Measurements from ENCODE around the gene PTPRU. TPM values are rescaled to one million over a fixed set of nuclear protein-coding genes. Genes with fewer than 3 reads are reported as not detected.
"Not testable (repeated sequence)": the region's sequence is repeated elsewhere in the genome, so short reads cannot be mapped to it uniquely, and the experiment has no call there.

PTPRU gene
- total RNA-seq, 2 experiments from 2014 or later, result 0.56 to 0.74 TPM

- no peak overlapping the region for H3K27ac Mint-ChIP-seq
- CTCF ChIA-PET, result no interaction called here
Measured at GRCh38 chr1:29299446-29299845, 63.1 kb downstream of the PTPRU start.

DNA sequence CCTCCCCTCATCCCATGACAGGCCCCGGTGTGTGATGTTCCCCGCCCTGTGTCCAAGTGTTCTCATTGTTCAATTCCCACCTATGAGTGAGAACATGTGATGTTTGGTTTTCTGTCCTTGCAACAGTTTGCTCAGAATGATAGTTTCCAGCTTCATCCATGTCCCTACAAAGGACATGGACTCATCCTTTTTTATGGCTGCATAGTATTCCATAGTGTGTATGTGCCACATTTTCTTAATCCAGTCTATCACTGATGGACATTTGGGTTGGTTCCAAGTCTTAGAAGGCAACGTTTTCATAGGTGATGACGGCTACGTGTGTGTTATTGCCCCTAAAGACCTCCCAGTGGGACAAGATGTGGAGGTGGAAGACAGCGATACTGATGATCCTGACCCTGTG, 65.4 kb downstream of the PTPRU start:
- H3K4me1 Mint-ChIP-seq (ENCODE audit: low read depth); ATAC-seq; H3K27me3 Mint-ChIP-seq; H3K4me3 Mint-ChIP-seq; intact Hi-C loops (cut with micrococcal nuclease); CTCF ChIA-PET; DNase-seq; H3K36me3 Mint-ChIP-seq (ENCODE audit: low read depth); H3K27ac Mint-ChIP-seq; POLR2A ChIA-PET; H3K9me3 Mint-ChIP-seq: not testable (repeated sequence)

More at GRCh38 chr1:29299446-29299845, 63.1 kb downstream of the PTPRU start:
- Mint-ChIP-seq H3K4me1 (ENCODE audit: low read depth) (no peaks in the 10 kb centered on the region), H3K27me3 (peaks cover 9% of the 10 kb centered on the region), H3K4me3 (no peak overlapping the region), H3K9me3 (no peaks in the 10 kb centered on the region), H3K36me3 (ENCODE audit: low read depth) (no peaks in the 10 kb centered on the region)
- POLR2A ChIA-PET, result no interaction called here
- DNase-seq, result no peak
- no peak for ATAC-seq
- TF ChIP-seq, protein P1, sequence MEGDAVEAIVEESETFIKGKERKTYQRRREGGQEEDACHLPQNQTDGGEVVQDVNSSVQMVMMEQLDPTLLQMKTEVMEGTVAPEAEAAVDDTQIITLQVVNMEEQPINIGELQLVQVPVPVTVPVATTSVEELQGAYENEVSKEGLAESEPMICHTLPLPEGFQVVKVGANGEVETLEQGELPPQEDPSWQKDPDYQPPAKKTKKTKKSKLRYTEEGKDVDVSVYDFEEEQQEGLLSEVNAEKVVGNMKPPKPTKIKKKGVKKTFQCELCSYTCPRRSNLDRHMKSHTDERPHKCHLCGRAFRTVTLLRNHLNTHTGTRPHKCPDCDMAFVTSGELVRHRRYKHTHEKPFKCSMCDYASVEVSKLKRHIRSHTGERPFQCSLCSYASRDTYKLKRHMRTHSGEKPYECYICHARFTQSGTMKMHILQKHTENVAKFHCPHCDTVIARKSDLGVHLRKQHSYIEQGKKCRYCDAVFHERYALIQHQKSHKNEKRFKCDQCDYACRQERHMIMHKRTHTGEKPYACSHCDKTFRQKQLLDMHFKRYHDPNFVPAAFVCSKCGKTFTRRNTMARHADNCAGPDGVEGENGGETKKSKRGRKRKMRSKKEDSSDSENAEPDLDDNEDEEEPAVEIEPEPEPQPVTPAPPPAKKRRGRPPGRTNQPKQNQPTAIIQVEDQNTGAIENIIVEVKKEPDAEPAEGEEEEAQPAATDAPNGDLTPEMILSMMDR (IDR thresholded peaks at IDR 0.05), result no peak
- intact Hi-C loops (cut with micrococcal nuclease), result no loop called here

GRCh38 chr1:29303201-29304024, 67.1 kb downstream of the PTPRU start:
- no peak overlapping the region for H3K27ac Mint-ChIP-seq
- POLR2A ChIA-PET, result no interaction called here

DNA sequence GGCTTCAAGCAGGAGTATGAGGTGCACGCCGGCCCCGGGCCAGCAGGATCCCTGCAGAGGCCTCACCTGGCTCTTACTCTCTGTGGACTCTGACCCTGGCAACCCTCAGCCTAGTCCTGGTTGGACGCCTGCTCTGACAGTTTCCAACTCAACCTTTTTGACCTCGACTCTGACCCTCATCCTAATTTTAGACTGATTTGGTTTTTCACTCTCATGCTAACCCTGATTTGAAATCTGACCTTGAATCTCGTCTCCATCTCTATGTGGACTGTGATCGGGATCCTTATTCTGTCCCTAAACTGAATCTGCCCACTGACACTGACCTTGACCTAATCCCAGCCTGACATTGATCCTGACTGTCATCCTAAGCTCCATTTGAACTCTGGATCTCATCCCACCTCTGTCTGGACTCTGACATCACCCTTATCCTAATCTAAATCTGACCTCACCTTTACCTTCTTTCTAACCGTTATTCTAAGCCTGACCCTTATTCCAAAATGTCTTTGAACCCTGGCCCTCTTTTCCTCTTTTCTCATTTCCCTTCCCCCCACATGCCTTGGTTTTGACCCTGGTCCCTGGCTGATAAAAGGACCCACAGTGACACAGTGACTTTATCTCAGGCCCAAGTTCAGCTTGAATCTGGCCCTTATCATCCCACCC, 67.8 kb downstream of the PTPRU start:
- ChIA-PET POLR2A (no interaction called here), CTCF (no interaction called here)
- DNase-seq, result no peak
- ATAC-seq, result no peak
- intact Hi-C loops (cut with micrococcal nuclease), result no loop called here
- TF ChIP-seq, protein P1 (IDR thresholded peaks at IDR 0.05), result no peak
- Mint-ChIP-seq H3K27me3 (peaks cover 3% of the 10 kb centered on the region), H3K4me1 (ENCODE audit: low read depth) (no peaks in the 10 kb centered on the region), H3K4me3 (no peak overlapping the region), H3K36me3 (ENCODE audit: low read depth) (no peaks in the 10 kb centered on the region), H3K9me3 (no peaks in the 10 kb centered on the region), H3K27ac (no peak overlapping the region)

More at GRCh38 chr1:29303201-29304024, 67.1 kb downstream of the PTPRU start:
- Mint-ChIP-seq H3K36me3 (ENCODE audit: low read depth) (no peaks in the 10 kb centered on the region), H3K4me3 (no peak overlapping the region), H3K9me3 (no peaks in the 10 kb centered on the region), H3K27me3 (peaks cover 4% of the 10 kb centered on the region), H3K4me1 (ENCODE audit: low read depth) (no peaks in the 10 kb centered on the region)
- CTCF ChIA-PET, result no interaction called here
- ATAC-seq, result no peak
- no peak for DNase-seq
- intact Hi-C loops (cut with micrococcal nuclease), result no loop called here
- TF ChIP-seq, protein P1 (IDR thresholded peaks at IDR 0.05), result no peak

- DNase-seq (no peak), ATAC-seq (no peak)
- H3K27ac Mint-ChIP-seq, result no peak overlapping the region
- no peak overlapping the region for H3K4me3 Mint-ChIP-seq
- no peaks in the 10 kb centered on the region for H3K36me3 Mint-ChIP-seq (ENCODE audit: low read depth)
- TF ChIP-seq, protein P1 (IDR thresholded peaks at IDR 0.05), result no peak
- H3K4me1 Mint-ChIP-seq (ENCODE audit: low read depth), result no peaks in the 10 kb centered on the region
- intact Hi-C loops (cut with micrococcal nuclease), result no loop called here
- CTCF ChIA-PET, result no interaction called here
- H3K27me3 Mint-ChIP-seq, result peaks cover 3% of the 10 kb centered on the region
- no peaks in the 10 kb centered on the region for H3K9me3 Mint-ChIP-seq
- POLR2A ChIA-PET, result no interaction called here
Measured at GRCh38 chr1:29305943-29306342, 69.6 kb downstream of the PTPRU start.

Data from activated CD8-positive, alpha-beta T cell treated with anti-CD3 and anti-CD28 coated beads for 36 hours (primary cell).